OCI-LY7 (cell line): ENCODE measurements around the gene TNPO1. TPM values are rescaled to one million over a fixed set of nuclear protein-coding genes. Genes with fewer than 3 reads are reported as not detected.

Source experiments
- BruUV-seq: library from RNA; stranded (reverse); fragments of 400-500 nt; replicated peaks from 2 replicates; lab custom pipeline; 2021; lab: Mats Ljungman, UMichigan
- CTCF ChIA-PET: fragments of 300-600 bp; sonication (Branson Sonifier 250); formaldehyde crosslinking; loops from one replicate; lab custom pipeline; 2022; ENCODE audit warnings: antibody characterized with exemption; ENCODE audit not compliant: unreplicated experiment; lab: Charles Lee
- POLR2A ChIA-PET: fragments of 300-600 bp; sonication (Branson Sonifier 250); formaldehyde crosslinking; loops from one replicate; lab custom pipeline; 2022; ENCODE audit warnings: antibody characterized with exemption; lab: Charles Lee
- DNase-seq: peaks from one replicate; pipeline ENCODE4 v3.0.0-alpha.2; 2015; ENCODE audit warnings: low spot score
- H2AFZ ChIP-seq: fragments of 200-600 bp; sonication (generic), shearing (Covaris generic); 2 replicates; pipeline ENCODE4 v1.6.1; 2014; ENCODE audit warnings: mild to moderate bottlenecking, antibody characterized with exemption, low read length, moderate library complexity
- H3K27ac ChIP-seq: fragments of 200-600 bp; sonication (generic); 2 replicates; pipeline ENCODE4 v1.5.1; 2014; ENCODE audit warnings: mixed run types, low read depth, mild to moderate bottlenecking, moderate library complexity, low read length, inconsistent platforms; ENCODE audit not compliant: poor library complexity, severe bottlenecking
- H3K36me3 ChIP-seq: fragments of 200-600 bp; sonication (generic); 2 replicates; pipeline ENCODE4 v1.6.1; 2014; ENCODE audit warnings: mild to moderate bottlenecking, antibody characterized with exemption, low read length, moderate library complexity, mixed read lengths; ENCODE audit not compliant: insufficient read depth
- H3K4me1 ChIP-seq: fragments of 200-600 bp; sonication (generic); 2 replicates; pipeline ENCODE4 v1.5.1; 2014; ENCODE audit warnings: mild to moderate bottlenecking, low read length; ENCODE audit not compliant: insufficient read depth, poor library complexity, severe bottlenecking
- H3K4me2 ChIP-seq: fragments of 200-600 bp; sonication (generic); 2 replicates; pipeline ENCODE4 v1.6.1; 2014; ENCODE audit warnings: mild to moderate bottlenecking, low read length
- H3K4me3 ChIP-seq: fragments of 200-600 bp; sonication (generic); 2 replicates; pipeline ENCODE4 v1.5.1; 2014; ENCODE audit warnings: mild to moderate bottlenecking, low read depth, low read length; ENCODE audit not compliant: poor library complexity, severe bottlenecking
- H3K79me2 ChIP-seq: fragments of 200-600 bp; sonication (generic); 2 replicates; pipeline ENCODE4 v1.6.1; 2016; ENCODE audit warnings: low read depth, mild to moderate bottlenecking, low read length, moderate library complexity, mixed read lengths; ENCODE audit not compliant: insufficient read depth
- H3K9me2 ChIP-seq: fragments of 200-600 bp; sonication (generic); 2 replicates; pipeline ENCODE4 v1.6.1; 2016; ENCODE audit warnings: mild to moderate bottlenecking, low read length, mixed read lengths; ENCODE audit not compliant: insufficient read depth
- H3K9me3 ChIP-seq: fragments of 200-600 bp; sonication (generic); 2 replicates; pipeline ENCODE4 v1.6.1; 2014; ENCODE audit warnings: mild to moderate bottlenecking, mixed run types, low read length, mixed read lengths
- H4K20me1 ChIP-seq: fragments of 200-600 bp; sonication (generic); 2 replicates; pipeline ENCODE4 v1.6.1; 2014; ENCODE audit warnings: mild to moderate bottlenecking, antibody characterized with exemption, low read length, moderate library complexity, mixed read lengths; ENCODE audit not compliant: insufficient read depth
- CTCF ChIP-seq: fragments of 200-600 bp; sonication (generic); conservative IDR thresholded peaks from 2 replicates; pipeline ENCODE4 v1.5.1; 2014; ENCODE audit warnings: mild to moderate bottlenecking, antibody characterized with exemption, low read length, moderate library complexity, mixed read lengths
- EZH2phosphoT487 ChIP-seq: fragments of 200-600 bp; sonication (generic); IDR thresholded peaks from 2 replicates; pipeline ENCODE4 v1.6.1; 2018; ENCODE audit warnings: low read depth, borderline replicate concordance, mild to moderate bottlenecking, mixed run types, antibody characterized with exemption, low read length, moderate library complexity, mixed read lengths
- intact Hi-C: fragments of 100-400 bp; cut with micrococcal nuclease; formaldehyde crosslinking; loops from one replicate; pipeline ENCODE4 v1.10.0; 2022; ENCODE audit not compliant: unreplicated experiment
- total RNA-seq, 2 experiments: library from RNA; depleted of rRNA in 1 of 2; stranded (reverse); fragments of >200 nt in 1 of 2; shearing (Covaris generic) in 1 of 2; gene quantifications; 2 replicates each; pipeline ENCODE4 v1.2.3, GENCODE V29; 2014 to 2022

TNPO1 gene
- total RNA-seq, 2 experiments from 2014 or later: 95.2 to 132 TPM

GRCh38 chr5:72837524-72838096, 21.1 kb downstream of the TNPO1 start:
- no peaks in the 10 kb centered on the region; the same call in 1 of the 2 replicates for H3K79me2 ChIP-seq
- TF ChIP-seq CTCF: no peak
- TF ChIP-seq EZH2phosphoT487: no peak
- BruUV-seq: no TSS peak
- CTCF ChIA-PET: no interaction called here
- no peak overlapping the region for H3K4me3 ChIP-seq
- H3K27ac ChIP-seq: no peak overlapping the region
- H3K4me1 ChIP-seq: no peaks in the 10 kb centered on the region
- intact Hi-C loops: no loop called here
- no peaks in the 10 kb centered on the region for H3K9me2 ChIP-seq
- H2AFZ ChIP-seq: no peak overlapping the region
- no peak overlapping the region for H3K4me2 ChIP-seq
- H3K9me3 ChIP-seq: no peaks in the 10 kb centered on the region
- no peaks in the 10 kb centered on the region for H3K36me3 ChIP-seq
- peaks cover 8% of the 10 kb centered on the region for H4K20me1 ChIP-seq
- POLR2A ChIA-PET: interaction anchor here (0.9 to 1.7 kb wide), 4 partner anchors 9 to 19 kb away, joined by 3 to 10 read pairs (median 4); no protein-coding TSS in a partner anchor
- no peak for DNase-seq

DNA sequence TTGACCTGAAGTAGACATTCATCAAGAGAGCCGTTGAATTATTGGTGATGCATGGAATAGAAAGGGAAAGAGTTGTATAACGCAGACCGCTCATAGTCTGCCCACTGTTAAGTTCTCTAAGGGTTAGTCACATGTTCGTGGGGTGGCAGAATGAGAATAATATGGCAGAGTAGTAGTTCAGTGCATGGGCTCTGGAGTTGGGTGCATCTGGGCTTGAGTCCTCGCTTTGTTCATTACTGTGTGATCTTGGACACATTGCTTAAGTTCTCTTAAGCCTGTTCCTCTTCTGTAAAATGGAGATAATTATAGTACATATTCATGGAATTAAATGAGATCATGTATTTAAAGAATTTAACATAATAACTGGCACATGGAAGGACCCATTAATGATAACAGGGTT, 23.6 kb downstream of the TNPO1 start:
- Histone ChIP-seq H2AFZ (no peak overlapping the region), H3K27ac (no peak overlapping the region), H3K4me1 (no peaks in the 10 kb centered on the region), H4K20me1 (peaks cover 8% of the 10 kb centered on the region), H3K9me2 (no peaks in the 10 kb centered on the region), H3K4me2 (no peak overlapping the region), H3K4me3 (no peak overlapping the region), H3K9me3 (no peaks in the 10 kb centered on the region), H3K79me2 (peaks cover 2% of the 10 kb centered on the region; the same call in 1 of the 2 replicates), H3K36me3 (no peaks in the 10 kb centered on the region)
- BruUV-seq: no TSS peak
- DNase-seq: no peak
- intact Hi-C loops: no loop called here
- TF ChIP-seq EZH2phosphoT487 (no peak), CTCF (no peak)
- ChIA-PET CTCF (no interaction called here), POLR2A (no interaction called here)
